ENCODE measurements around the gene TEKT1. TPM values are rescaled to one million over a fixed set of nuclear protein-coding genes. Genes with fewer than 3 reads are reported as not detected.

TEKT1 gene
- total RNA-seq, 6 experiments from 2014 or later = not detected

- Histone ChIP-seq H3K4me3 (no peak overlapping the region), H3K9me3 (no peaks in the 10 kb centered on the region), H3K36me3 (no peaks in the 10 kb centered on the region), H3K27me3 (no peaks in the 10 kb centered on the region), H3K27ac (no peak overlapping the region), H3K4me1 (no peaks in the 10 kb centered on the region)
- DNase-seq (no peak), ATAC-seq (no peak)
- 80% methylated on average over 5 of the region's 10 CpGs for WGBS (ENCODE audit: insufficient coverage, low coverage, low lambda C conversion rate, missing lambda C conversion rate)
- TF ChIP-seq POLR2A (IDR thresholded peaks at IDR 0.05) = no peak
- no peak for TF ChIP-seq CTCF (IDR thresholded peaks at IDR 0.05)
- intact Hi-C loops (cut with DNase I) = no loop called here
These were observed 15.8 kb downstream of the TEKT1 start for GRCh38 chr17:6815775-6816174.

DNA sequence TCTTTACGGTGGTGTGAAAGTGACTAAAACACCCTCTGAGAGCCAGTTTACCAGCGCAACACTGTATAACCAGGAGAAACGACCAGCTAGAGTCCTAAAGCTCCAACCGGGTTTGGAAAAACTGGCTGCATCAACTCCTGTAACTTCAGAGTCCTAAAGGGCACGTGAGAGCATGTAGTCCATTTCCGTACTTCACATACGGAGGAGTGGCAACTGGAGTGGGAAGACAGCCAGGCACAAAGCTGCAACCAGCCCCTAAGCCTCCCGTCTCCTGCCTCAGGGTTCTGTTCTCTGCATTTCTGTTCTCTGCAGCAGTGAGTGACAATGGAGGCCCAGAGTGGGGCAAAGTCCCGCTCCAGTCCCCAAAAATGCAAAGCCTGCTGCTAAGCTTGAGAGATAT is 19.2 kb downstream of the TEKT1 start:
- no peak for DNase-seq
- Histone ChIP-seq H3K27me3 (no peaks in the 10 kb centered on the region), H3K36me3 (no peaks in the 10 kb centered on the region), H3K9me3 (no peaks in the 10 kb centered on the region), H3K4me1 (no peaks in the 10 kb centered on the region), H3K27ac (no peak overlapping the region), H3K4me3 (no peak overlapping the region)
- no peak for ATAC-seq
- intact Hi-C loops (cut with DNase I) = no loop called here
- 56% methylated on average over 7 of the region's 9 CpGs for WGBS (ENCODE audit: insufficient coverage, low coverage, low lambda C conversion rate, missing lambda C conversion rate)
- TF ChIP-seq CTCF (IDR thresholded peaks at IDR 0.05) (no peak), POLR2A (IDR thresholded peaks at IDR 0.05) (no peak)

DNA sequence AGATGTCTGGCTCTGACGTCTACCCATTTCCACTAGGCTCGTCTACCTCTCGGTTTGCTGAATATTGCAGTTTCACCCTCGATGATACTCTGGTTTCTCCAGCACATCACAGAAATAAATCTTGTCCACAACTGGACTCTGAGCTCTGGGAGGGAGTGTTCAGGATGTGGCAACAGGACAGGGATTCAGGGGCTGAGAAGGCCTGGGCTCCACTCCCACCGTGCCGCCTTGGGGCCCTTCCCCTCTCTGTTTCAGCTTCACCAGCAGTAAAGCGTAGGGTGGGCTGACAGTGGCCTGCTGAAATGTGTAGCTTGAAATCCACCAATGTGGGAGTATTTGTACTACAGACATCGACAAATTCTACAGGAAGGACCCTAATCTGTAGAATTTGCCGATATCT is 20.0 kb downstream of the TEKT1 start:
- Histone ChIP-seq H3K4me3 (no peak overlapping the region), H3K36me3 (no peaks in the 10 kb centered on the region), H3K4me1 (no peaks in the 10 kb centered on the region), H3K27ac (no peak overlapping the region), H3K9me3 (no peaks in the 10 kb centered on the region), H3K27me3 (no peaks in the 10 kb centered on the region)
- no peak for ATAC-seq
- WGBS (ENCODE audit: insufficient coverage, low coverage, low lambda C conversion rate, missing lambda C conversion rate) = 76% methylated on average over 6 of the region's 9 CpGs
- TF ChIP-seq POLR2A (IDR thresholded peaks at IDR 0.05) (no peak), CTCF (IDR thresholded peaks at IDR 0.05) (no peak)
- no peak for DNase-seq
- intact Hi-C loops (cut with DNase I) = no loop called here

- H3K4me3 ChIP-seq = no peak overlapping the region
- H3K27ac ChIP-seq = no peak overlapping the region
- ATAC-seq (no peak), DNase-seq (no peak)
- H3K27me3 ChIP-seq = no peaks in the 10 kb centered on the region
- no peaks in the 10 kb centered on the region for H3K9me3 ChIP-seq
- TF ChIP-seq CTCF (IDR thresholded peaks at IDR 0.05) = no peak
- no peak for TF ChIP-seq POLR2A (IDR thresholded peaks at IDR 0.05)
- WGBS (ENCODE audit: insufficient coverage, low coverage, low lambda C conversion rate, missing lambda C conversion rate) = 93% methylated on average over 11 of the region's 13 CpGs
- peaks cover 0 to 45% (median 13%) of the 10 kb centered on the region in 4 donors for H3K4me1 ChIP-seq
- intact Hi-C loops (cut with DNase I) = no loop called here
- no peaks in the 10 kb centered on the region for H3K36me3 ChIP-seq
These were observed 31.0 kb downstream of the TEKT1 start for GRCh38 chr17:6800422-6801027.
